HEK293 (cell line): ENCODE measurements around the gene ABR.

ENCODE experiments used
- BCL11A ChIP-seq: fragments of 450-650 bp; formaldehyde crosslinking; IDR thresholded peaks from 2 replicates; pipeline ENCODE4 v1.5.1; 2016; ENCODE audit warnings: low read depth, missing biosample characterization, missing genetic modification characterization
- IKZF3 ChIP-seq: fragments of 450-650 bp; IDR thresholded peaks from 2 replicates; pipeline ENCODE4 v1.5.0; 2018; ENCODE audit warnings: missing biosample characterization, mild to moderate bottlenecking, missing genetic modification characterization, moderate library complexity
- KLF10 ChIP-seq: fragments of 450-650 bp; IDR thresholded peaks from 2 replicates; pipeline ENCODE4 v1.5.1; 2018; ENCODE audit warnings: missing biosample characterization, mild to moderate bottlenecking, missing genetic modification characterization
- KLF9 ChIP-seq: fragments of 450-650 bp; formaldehyde crosslinking; IDR thresholded peaks from 2 replicates; pipeline ENCODE4 v1.5.1; 2016; ENCODE audit warnings: missing biosample characterization, missing genetic modification characterization, low read depth
- TCF7L2 ChIP-seq: IDR thresholded peaks from 2 replicates; pipeline ENCODE4 v1.6.1; 2011; ENCODE audit warnings: low read depth, mild to moderate bottlenecking, inconsistent platforms, low read length, moderate library complexity, borderline replicate concordance
- WT1 ChIP-seq: fragments of 450-650 bp; formaldehyde crosslinking; IDR thresholded peaks from 2 replicates; pipeline ENCODE4 v1.5.1; 2016; ENCODE audit warnings: missing biosample characterization, missing genetic modification characterization
- ZNF132 ChIP-seq: fragments of 450-650 bp; formaldehyde crosslinking; IDR thresholded peaks from 2 replicates; pipeline ENCODE4 v1.5.1; 2017; ENCODE audit warnings: missing biosample characterization, missing genetic modification characterization, borderline replicate concordance
- ZNF157 ChIP-seq: fragments of 450-650 bp; formaldehyde crosslinking; IDR thresholded peaks from 2 replicates; pipeline ENCODE4 v1.5.1; 2016; ENCODE audit warnings: missing biosample characterization, missing genetic modification characterization
- ZNF2 ChIP-seq: fragments of 450-650 bp; formaldehyde crosslinking; IDR thresholded peaks from 2 replicates; pipeline ENCODE4 v1.5.1; 2016; ENCODE audit warnings: missing biosample characterization, missing genetic modification characterization
- ZNF24 ChIP-seq: fragments of 450-650 bp; formaldehyde crosslinking; IDR thresholded peaks from 2 replicates; pipeline ENCODE4 v1.5.1; 2016; ENCODE audit warnings: missing biosample characterization, missing genetic modification characterization
- ZNF292 ChIP-seq: fragments of 450-650 bp; formaldehyde crosslinking; IDR thresholded peaks from 2 replicates; pipeline ENCODE4 v1.5.1; 2016; ENCODE audit warnings: low read depth, missing biosample characterization, missing genetic modification characterization, borderline replicate concordance
- ZNF311 ChIP-seq: fragments of 450-650 bp; formaldehyde crosslinking; IDR thresholded peaks from 2 replicates; pipeline ENCODE4 v1.5.1; 2017; ENCODE audit warnings: missing biosample characterization, missing genetic modification characterization, borderline replicate concordance
- ZNF335 ChIP-seq: fragments of 450-650 bp; formaldehyde crosslinking; conservative IDR thresholded peaks from 2 replicates; pipeline ENCODE4 v1.5.1; 2016; ENCODE audit warnings: missing biosample characterization, missing genetic modification characterization
- ZNF391 ChIP-seq: fragments of 450-650 bp; formaldehyde crosslinking; IDR thresholded peaks from 2 replicates; pipeline ENCODE4 v1.5.1; 2016; ENCODE audit warnings: low read depth, missing biosample characterization, missing genetic modification characterization, borderline replicate concordance
- ZNF549 ChIP-seq: fragments of 450-650 bp; IDR thresholded peaks from 2 replicates; pipeline ENCODE4 v1.5.1; 2018; ENCODE audit warnings: missing biosample characterization, missing genetic modification characterization, mild to moderate bottlenecking, inconsistent platforms, moderate library complexity
- ZNF561 ChIP-seq: fragments of 450-650 bp; IDR thresholded peaks from 2 replicates; pipeline ENCODE4 v1.5.1; 2018; ENCODE audit warnings: missing biosample characterization, missing genetic modification characterization, borderline replicate concordance
- ZNF600 ChIP-seq: fragments of 450-650 bp; formaldehyde crosslinking; IDR thresholded peaks from 2 replicates; pipeline ENCODE4 v1.5.1; 2016; ENCODE audit warnings: missing biosample characterization, missing genetic modification characterization
- ZNF626 ChIP-seq: fragments of 450-650 bp; sonication (Bioruptor Pico); formaldehyde crosslinking; IDR thresholded peaks from 2 replicates; pipeline ENCODE4 v1.5.1; 2018; ENCODE audit warnings: missing biosample characterization, missing genetic modification characterization, inconsistent platforms
- ZNF830 ChIP-seq: fragments of 450-650 bp; IDR thresholded peaks from 2 replicates; pipeline ENCODE4 v1.5.0; 2018; ENCODE audit warnings: missing biosample characterization, missing genetic modification characterization, low read depth, mild to moderate bottlenecking, moderate library complexity
- TF ChIP-seq, protein P1 (sequence below): fragments of 450-650 bp; formaldehyde crosslinking; IDR thresholded peaks from 2 replicates; pipeline ENCODE4 v1.5.1; 2016; ENCODE audit warnings: missing biosample characterization, missing genetic modification characterization, borderline replicate concordance
- TF ChIP-seq, protein P2 (sequence below): fragments of 450-650 bp; formaldehyde crosslinking; IDR thresholded peaks from 2 replicates; pipeline ENCODE4 v1.5.1; 2017; ENCODE audit warnings: missing biosample characterization, missing genetic modification characterization
- TF ChIP-seq, protein P3 (sequence below): fragments of 450-650 bp; formaldehyde crosslinking; IDR thresholded peaks from 2 replicates; pipeline ENCODE4 v1.5.1; 2016; ENCODE audit warnings: missing biosample characterization, missing genetic modification characterization
- TF ChIP-seq, protein P4 (sequence below): IDR thresholded peaks from 2 replicates; pipeline ENCODE4 v1.6.1; 2011; ENCODE audit warnings: mild to moderate bottlenecking, low read depth, low read length, borderline replicate concordance
- TF ChIP-seq, protein P5 (sequence below): fragments of 450-650 bp; formaldehyde crosslinking; IDR thresholded peaks from 2 replicates; pipeline ENCODE4 v1.5.1; 2017; ENCODE audit warnings: missing biosample characterization, missing genetic modification characterization
- TF ChIP-seq, protein P6 (sequence below): fragments of 450-650 bp; formaldehyde crosslinking; conservative IDR thresholded peaks from 2 replicates; pipeline ENCODE4 v1.5.1; 2016; ENCODE audit warnings: low read depth, missing biosample characterization, missing genetic modification characterization

ABR gene

DNA sequence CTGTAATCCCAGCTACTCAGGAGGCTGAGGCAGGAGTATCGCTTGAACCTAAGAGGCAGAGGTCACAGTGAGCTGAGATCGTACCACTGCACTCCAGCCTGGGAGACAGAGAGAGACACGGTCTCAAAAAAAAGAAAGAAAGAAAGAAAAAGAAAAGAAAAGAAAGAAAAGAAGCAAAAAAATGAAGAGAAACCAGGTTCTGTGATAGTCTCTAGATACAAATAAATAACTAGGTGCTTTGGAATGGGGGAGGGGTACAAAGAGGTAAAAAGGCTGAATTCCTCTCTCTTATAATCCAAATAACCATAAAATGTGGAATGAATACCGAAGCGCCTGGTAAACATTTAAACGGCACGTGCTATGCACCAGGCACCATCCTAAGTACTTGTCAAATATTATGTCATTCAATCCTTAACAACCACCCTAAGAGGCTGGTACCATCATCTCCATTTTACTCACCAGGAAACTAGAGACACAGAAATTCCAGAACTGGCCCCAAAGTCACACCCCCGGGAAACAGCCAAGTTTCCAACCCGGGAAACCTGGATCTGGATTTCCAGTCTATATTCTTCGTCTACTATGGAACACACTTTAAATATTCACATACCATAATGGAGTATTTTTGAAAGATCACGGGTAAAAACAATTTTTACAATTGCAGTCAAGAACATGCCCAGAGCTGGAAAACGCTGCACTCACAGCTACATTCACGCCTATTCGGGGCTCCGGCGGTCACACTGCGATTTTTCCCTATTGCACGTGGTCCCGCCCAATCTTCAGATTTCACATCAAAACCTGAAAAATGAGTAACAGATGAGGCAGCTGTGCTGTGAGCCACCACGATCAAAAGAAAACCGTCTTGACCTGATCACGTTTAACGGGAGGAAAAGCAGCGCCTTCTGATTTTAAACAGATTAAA is 210.7 kb downstream of the ABR start (continued):
- TF ChIP-seq, protein P1, sequence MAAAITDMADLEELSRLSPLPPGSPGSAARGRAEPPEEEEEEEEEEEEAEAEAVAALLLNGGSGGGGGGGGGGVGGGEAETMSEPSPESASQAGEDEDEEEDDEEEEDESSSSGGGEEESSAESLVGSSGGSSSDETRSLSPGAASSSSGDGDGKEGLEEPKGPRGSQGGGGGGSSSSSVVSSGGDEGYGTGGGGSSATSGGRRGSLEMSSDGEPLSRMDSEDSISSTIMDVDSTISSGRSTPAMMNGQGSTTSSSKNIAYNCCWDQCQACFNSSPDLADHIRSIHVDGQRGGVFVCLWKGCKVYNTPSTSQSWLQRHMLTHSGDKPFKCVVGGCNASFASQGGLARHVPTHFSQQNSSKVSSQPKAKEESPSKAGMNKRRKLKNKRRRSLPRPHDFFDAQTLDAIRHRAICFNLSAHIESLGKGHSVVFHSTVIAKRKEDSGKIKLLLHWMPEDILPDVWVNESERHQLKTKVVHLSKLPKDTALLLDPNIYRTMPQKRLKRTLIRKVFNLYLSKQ = no peak
- TF ChIP-seq, protein P2, sequence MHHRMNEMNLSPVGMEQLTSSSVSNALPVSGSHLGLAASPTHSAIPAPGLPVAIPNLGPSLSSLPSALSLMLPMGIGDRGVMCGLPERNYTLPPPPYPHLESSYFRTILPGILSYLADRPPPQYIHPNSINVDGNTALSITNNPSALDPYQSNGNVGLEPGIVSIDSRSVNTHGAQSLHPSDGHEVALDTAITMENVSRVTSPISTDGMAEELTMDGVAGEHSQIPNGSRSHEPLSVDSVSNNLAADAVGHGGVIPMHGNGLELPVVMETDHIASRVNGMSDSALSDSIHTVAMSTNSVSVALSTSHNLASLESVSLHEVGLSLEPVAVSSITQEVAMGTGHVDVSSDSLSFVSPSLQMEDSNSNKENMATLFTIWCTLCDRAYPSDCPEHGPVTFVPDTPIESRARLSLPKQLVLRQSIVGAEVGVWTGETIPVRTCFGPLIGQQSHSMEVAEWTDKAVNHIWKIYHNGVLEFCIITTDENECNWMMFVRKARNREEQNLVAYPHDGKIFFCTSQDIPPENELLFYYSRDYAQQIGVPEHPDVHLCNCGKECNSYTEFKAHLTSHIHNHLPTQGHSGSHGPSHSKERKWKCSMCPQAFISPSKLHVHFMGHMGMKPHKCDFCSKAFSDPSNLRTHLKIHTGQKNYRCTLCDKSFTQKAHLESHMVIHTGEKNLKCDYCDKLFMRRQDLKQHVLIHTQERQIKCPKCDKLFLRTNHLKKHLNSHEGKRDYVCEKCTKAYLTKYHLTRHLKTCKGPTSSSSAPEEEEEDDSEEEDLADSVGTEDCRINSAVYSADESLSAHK (tag by site-specific recombination) = peak; percentile 52; the same call in 1 of the 2 replicates
- TF ChIP-seq ZNF561 (tag by site-specific recombination) = no peak
- TF ChIP-seq BCL11A (tag by site-specific recombination) = peak; percentile 8; the same call in 1 of the 2 replicates
- 0 out of 2 replicates have a peak, but pooled peaks have one; percentile 19 for TF ChIP-seq ZNF24 (tag by site-specific recombination)
- no peak for TF ChIP-seq ZNF830 (tag by site-specific recombination)
- TF ChIP-seq, protein P3, sequence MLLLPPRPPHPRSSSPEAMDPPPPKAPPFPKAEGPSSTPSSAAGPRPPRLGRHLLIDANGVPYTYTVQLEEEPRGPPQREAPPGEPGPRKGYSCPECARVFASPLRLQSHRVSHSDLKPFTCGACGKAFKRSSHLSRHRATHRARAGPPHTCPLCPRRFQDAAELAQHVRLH (tag by site-specific recombination) = no peak
- TF ChIP-seq ZNF157 (tag by site-specific recombination) = no peak
- TF ChIP-seq KLF10 = peak; percentile 64
- no peak for TF ChIP-seq ZNF391
- peak; percentile 54; the same call in 1 of the 2 replicates for TF ChIP-seq IKZF3
- TF ChIP-seq WT1 (tag by site-specific recombination) = 0 out of 2 replicates have a peak, but pooled peaks have one; percentile 17
- TF ChIP-seq ZNF335 (tag by site-specific recombination) = no peak; the same call in 1 of the 2 replicates
- TF ChIP-seq ZNF549 (tag by site-specific recombination) = no peak
- no peak for TF ChIP-seq ZNF311 (tag by site-specific recombination)
- TF ChIP-seq, protein P4, sequence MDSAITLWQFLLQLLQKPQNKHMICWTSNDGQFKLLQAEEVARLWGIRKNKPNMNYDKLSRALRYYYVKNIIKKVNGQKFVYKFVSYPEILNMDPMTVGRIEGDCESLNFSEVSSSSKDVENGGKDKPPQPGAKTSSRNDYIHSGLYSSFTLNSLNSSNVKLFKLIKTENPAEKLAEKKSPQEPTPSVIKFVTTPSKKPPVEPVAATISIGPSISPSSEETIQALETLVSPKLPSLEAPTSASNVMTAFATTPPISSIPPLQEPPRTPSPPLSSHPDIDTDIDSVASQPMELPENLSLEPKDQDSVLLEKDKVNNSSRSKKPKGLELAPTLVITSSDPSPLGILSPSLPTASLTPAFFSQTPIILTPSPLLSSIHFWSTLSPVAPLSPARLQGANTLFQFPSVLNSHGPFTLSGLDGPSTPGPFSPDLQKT = no peak
- no peak for TF ChIP-seq ZNF292 (tag by site-specific recombination)
- peak; percentile 89 for TF ChIP-seq ZNF600 (tag by site-specific recombination)
- TF ChIP-seq KLF9 (tag by site-specific recombination) = peak; percentile 31; the same call in 1 of the 2 replicates
- TF ChIP-seq, protein P5, sequence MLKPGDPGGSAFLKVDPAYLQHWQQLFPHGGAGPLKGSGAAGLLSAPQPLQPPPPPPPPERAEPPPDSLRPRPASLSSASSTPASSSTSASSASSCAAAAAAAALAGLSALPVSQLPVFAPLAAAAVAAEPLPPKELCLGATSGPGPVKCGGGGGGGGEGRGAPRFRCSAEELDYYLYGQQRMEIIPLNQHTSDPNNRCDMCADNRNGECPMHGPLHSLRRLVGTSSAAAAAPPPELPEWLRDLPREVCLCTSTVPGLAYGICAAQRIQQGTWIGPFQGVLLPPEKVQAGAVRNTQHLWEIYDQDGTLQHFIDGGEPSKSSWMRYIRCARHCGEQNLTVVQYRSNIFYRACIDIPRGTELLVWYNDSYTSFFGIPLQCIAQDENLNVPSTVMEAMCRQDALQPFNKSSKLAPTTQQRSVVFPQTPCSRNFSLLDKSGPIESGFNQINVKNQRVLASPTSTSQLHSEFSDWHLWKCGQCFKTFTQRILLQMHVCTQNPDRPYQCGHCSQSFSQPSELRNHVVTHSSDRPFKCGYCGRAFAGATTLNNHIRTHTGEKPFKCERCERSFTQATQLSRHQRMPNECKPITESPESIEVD (tag by site-specific recombination) = peak; percentile 81
- TF ChIP-seq ZNF132 (tag by site-specific recombination) = no peak
- TF ChIP-seq, protein P6, sequence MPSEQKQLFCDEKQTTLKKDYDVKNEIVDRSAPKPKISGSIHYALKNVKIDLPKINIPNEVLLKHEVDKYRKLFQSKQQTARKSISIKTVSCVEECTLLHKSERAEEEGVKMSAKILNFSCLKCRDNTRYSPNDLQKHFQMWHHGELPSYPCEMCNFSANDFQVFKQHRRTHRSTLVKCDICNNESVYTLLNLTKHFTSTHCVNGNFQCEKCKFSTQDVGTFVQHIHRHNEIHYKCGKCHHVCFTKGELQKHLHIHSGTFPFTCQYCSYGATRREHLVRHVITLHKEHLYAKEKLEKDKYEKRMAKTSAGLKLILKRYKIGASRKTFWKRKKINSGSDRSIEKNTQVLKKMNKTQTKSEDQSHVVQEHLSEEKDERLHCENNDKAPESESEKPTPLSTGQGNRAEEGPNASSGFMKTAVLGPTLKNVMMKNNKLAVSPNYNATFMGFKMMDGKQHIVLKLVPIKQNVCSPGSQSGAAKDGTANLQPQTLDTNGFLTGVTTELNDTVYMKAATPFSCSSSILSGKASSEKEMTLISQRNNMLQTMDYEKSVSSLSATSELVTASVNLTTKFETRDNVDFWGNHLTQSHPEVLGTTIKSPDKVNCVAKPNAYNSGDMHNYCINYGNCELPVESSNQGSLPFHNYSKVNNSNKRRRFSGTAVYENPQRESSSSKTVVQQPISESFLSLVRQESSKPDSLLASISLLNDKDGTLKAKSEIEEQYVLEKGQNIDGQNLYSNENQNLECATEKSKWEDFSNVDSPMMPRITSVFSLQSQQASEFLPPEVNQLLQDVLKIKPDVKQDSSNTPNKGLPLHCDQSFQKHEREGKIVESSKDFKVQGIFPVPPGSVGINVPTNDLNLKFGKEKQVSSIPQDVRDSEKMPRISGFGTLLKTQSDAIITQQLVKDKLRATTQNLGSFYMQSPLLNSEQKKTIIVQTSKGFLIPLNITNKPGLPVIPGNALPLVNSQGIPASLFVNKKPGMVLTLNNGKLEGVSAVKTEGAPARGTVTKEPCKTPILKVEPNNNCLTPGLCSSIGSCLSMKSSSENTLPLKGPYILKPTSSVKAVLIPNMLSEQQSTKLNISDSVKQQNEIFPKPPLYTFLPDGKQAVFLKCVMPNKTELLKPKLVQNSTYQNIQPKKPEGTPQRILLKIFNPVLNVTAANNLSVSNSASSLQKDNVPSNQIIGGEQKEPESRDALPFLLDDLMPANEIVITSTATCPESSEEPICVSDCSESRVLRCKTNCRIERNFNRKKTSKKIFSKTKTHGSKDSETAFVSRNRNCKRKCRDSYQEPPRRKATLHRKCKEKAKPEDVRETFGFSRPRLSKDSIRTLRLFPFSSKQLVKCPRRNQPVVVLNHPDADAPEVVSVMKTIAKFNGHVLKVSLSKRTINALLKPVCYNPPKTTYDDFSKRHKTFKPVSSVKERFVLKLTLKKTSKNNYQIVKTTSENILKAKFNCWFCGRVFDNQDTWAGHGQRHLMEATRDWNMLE (tag by site-specific recombination) = no peak
- no peak for TF ChIP-seq TCF7L2
- TF ChIP-seq ZNF626 (tag by site-specific recombination) = no peak
- no peak for TF ChIP-seq ZNF2 (tag by site-specific recombination)
